NCI-H1930 (cell line): ENCODE measurements around the gene TTC39A.

Experiments
- DNase-seq, 2 experiments: peaks; one replicate each; lab custom pipeline; 2025; lab: John Stamatoyannopoulos, UW

Gene TTC39A

DNA sequence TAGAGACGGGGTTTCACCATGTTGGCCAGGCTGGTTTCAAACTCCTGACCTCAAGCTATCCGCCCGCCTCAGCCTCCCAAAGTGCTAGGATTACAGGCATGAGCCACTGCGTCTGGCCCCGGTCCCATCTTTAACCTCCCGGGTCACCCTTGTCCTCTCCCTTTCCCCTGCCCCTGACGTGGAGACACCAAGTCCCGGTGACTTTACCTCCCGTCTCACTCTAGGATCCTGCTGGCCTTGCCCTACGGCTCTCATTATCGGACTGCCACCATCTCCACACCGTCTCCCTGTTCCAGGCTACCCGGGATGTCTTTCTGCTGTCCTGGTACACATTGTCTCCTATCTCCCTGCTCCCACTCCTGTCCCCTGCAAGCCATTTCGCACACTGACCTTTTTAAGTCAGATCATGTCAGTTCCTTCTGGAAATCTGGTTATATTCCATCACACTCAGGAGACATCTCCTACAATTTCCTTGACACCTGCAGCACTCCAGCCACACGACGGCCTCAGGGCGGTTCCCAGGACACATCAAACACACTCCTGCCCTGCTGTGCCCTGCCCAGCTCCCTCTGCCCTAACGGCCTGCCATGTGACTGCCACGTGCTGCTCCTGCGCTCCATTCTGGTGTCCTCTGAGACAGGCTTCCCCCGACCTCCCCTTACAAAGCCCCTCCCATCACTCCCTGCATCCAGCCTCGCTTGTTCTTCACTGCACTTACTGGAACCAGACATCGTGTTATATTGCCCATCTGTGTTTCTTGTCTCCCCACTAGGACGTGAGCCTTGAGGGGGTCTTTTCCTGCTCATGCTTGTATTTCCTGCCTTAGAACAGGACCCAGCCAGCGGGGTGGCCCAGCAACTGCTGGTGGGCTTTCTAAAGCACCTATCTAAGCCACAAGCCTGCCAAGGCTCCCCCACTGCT, 32.7 kb downstream of the TTC39A start:
- no peak for DNase-seq

DNA sequence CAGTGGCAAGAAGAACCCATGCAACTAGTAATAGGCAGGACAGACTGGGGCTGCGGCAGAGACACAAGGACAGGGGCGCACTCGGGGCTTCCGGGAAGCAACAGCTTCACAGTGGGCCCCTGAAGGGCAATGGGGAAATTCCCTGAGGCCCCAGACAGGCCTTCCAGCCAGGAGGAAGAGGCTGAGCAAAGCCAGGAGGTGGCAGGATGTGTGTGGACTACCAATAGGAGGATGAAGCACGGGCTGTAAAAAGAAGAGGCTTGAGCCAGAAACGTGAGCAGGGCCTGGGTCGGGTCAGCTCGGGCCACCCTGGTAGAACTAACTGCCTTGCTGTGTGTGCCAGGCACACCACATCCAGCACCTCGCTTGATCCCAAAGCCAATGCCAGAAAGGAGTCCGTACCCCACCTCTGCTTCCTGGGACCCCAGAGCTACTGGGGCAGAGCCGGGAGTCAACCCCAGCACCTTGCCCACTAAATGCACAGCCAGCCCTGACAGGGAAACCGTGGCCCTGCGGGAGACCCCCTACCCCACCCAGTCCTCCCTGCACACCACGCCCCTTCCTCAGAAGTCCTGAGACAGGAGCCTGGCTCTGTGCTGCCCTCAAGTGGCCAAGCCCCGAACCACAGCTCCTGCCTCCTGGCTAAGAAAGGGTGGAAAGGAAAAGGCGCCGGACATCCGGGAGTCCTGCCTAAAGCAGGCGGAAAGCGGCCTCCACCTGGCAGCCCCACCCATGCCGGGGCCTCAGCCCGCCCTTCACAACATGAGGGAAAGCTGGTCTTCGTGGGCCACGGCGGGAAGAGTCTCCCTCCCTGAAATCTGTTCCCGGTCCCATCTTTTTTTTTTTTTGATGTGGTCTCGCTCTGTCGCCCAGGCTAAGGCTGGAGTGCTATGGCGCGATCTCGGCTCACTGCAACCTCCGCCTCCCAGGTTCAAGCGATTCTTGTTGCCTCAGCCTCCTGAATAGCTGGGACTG, 33.7 kb downstream of the TTC39A start:
- peak; percentile 49 to 61 for DNase-seq

GRCh38 chr1:51295926-51296325, 34.4 kb downstream of the TTC39A start:
- no peak for DNase-seq

GRCh38 chr1:51294566-51295184, 35.7 kb downstream of the TTC39A start:
- DNase-seq, result no peak

GRCh38 chr1:51293898-51294515, 36.4 kb downstream of the TTC39A start:
- DNase-seq, result no peak

DNA sequence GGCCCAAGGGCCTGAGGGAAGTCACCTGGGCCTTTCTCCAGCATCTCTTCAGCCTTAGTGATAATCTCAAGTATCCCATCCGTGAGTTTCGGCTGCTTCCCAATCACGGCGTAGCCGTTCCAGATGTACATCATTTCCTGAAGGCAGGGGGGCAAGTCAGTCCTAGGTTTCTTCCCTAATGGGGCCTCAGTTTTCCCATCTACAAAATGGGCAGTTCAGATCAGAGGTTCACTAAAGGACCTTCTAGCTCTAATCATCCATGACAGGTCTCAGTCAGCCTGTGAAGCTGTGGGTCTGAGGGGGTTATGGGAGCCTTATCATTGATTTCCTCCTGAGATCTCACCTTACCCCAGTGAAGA, 39.9 kb downstream of the TTC39A start:
- no peak for DNase-seq

DNA sequence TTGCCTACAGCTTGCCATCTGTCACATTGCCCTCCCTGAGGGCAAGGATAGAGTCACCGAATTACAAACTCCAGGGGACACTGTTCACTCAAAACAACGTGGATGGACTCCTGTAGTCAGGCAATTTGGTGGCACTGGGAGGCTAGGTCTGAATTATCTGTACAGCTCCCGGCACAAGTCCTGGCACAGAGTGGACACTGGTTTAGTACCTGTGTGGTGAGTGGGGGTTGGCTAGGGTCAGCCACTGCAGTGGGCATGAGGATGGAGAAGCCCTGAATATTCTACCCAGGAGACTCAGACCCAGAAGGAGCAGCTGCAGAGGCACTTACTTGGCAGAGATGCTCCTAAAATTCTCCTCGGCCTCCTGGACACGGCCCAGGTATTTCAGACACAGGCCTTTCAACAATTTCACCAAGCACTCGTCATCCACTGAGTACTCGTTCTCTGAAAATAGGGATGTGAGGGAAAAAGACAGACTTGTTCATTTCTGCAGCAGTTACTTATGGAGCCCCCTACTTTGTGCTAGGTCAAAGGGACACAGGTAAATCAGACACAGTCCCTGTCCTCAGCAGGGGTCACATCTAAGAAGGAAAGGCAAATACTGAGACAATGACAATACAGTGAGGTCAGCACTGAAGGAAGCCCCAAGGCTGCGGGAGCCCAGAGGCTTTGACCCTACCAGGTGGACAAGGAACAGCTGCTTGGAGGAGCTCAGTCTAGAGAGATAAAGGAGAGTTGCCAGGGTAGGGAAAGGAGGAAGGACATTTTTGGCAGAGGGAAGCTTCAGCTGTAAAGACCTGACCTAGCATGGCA, 40.5 kb downstream of the TTC39A start:
- no peak for DNase-seq

DNA sequence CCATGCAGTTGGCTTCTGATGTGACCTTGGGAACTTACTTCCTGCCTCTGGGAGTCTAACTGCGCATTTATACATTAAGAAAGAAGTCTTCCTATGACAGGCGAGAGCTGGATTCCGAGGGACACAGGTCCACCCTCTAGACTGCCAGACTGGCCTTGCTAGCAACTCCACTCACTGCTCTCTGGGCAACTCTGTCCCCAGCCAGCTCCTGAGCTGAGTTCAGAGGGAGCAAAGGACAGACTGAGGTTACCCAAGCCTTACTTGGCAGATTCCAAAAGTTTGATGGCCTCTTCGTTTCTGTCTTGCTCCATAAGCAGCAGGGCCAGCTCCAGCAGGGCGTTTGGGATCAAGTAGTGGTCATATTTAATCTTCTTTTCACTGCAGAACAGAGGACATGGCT, 41.8 kb downstream of the TTC39A start:
- DNase-seq, result no peak

DNA sequence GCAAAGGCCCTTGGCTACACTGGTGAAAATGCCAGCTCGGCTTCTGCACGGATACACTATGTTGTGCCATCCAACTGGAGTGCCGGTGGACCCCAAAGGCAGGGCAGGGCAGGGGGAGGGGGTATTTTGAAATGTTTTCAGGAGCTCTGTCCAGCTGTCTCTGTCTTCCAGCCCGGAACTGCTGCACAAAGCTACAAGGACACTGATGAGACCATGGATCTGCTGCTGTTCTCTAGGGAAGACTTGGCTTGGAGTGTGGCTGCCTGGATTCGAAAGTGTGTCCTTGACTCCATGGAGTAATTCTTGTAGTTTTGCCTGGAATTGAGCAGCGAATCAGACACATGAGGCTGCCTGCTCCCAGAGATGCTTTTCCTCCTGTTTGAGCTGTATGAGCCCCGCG, 42.4 kb downstream of the TTC39A start:
- no peak for DNase-seq

- no peak for DNase-seq
These were observed 45.3 kb downstream of the TTC39A start for GRCh38 chr1:51285055-51285454.

- no peak for DNase-seq
These were observed 45.8 kb downstream of the TTC39A start for GRCh38 chr1:51284487-51284954.

DNA sequence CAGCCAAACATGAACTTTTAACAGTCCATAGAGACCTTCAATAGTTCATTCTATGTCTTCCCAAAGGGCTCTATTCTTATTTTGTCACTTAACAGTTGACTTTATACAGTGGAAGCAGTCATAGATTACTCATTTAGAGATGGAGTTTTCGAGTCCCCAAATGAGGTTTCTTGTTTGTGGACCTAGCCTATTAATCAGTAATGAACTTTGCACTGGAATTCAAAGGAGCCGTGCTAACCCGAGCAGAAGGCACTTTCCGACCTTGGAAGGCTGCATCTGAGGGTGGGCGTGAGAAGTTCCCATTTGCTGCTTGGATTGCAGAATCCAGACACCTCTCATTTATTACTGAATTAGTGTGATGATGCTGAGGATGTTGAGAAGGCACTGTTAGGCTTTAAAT, 46.4 kb downstream of the TTC39A start:
- no peak for DNase-seq

GRCh38 chr1:51282605-51283004, 47.8 kb downstream of the TTC39A start:
- DNase-seq, result no peak

GRCh38 chr1:51281807-51282206, 48.6 kb downstream of the TTC39A start:
- DNase-seq, result no peak

- DNase-seq, result no peak
These were observed 49.9 kb downstream of the TTC39A start for GRCh38 chr1:51280321-51280978.

DNA sequence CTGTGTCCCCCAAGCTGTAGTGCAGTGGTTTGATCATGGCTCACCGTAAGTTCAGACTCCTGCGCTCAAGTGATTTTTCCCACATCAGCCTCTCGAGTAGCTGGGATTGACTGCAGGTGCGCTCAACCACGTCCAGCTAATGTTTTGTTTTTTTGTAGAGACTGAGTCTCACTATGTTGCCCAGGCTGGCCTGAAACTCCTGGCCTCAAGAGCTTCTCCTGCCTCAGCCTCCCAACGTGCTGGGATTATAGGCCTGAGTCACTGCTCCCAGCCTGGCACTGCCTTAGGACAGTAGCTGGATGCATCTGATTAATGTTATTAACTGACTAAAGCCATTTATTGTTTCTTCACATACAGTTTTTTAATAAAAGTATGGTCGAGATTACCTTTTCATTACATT, 54.1 kb downstream of the TTC39A start:
- DNase-seq, result no peak

DNA sequence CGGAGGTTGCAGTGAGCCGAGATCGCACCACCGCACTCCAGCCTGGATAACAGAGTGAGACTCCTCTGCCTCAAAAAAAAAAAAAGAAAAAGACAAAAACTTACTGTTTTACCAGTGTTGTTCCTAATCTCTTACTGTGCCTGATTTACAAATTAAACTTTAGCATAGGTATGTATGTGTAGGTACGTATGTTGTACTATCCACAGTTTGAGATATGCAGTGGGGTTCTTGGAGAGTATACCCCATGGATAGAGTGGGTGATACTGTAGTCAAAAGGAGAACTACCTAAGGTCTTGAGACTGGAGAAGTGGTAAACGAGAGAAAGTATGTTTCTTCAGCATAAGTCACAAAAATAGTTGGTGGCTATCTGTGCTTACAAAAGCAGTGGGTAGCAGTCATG, 55.7 kb downstream of the TTC39A start:
- DNase-seq, result no peak

GRCh38 chr1:51272916-51273315, 57.4 kb downstream of the TTC39A start:
- DNase-seq, result no peak

DNA sequence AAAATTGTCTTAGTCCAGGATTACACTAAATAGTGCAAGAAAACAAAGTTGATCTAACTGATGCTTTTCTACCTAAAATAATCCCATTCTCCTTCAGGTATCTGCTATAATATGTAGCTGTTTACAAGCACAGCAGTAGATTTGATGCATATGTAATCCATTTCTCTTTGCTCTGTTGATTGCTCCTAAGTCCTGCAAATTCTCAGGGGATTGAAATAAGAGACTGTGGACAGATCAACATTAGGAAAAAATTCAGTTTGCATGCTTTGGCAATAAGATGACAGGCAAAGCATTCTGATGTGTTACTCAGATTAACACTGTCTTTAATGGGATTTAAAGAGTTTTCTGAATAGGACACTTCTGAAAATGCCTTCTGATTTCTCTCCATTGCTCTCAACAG, 59.6 kb downstream of the TTC39A start:
- DNase-seq, result no peak

DNA sequence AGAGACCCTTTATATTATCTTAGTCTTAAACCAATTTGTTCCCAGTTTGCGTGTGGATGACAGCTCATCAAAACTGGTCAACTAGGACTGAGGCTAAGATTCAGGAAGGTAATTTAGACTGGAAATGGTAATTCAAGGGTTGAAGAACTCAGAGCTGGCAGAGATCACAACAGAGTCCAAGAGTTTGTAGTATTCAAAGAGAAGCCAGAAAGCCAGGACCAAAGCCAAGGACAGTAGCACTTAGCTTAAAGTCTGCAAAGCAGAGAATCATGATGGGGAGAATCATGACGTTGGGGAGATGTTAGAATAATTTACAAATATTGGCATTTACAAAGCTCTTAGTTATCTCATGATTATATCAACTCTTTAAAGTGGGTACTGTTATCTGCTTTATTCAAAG, 61.7 kb downstream of the TTC39A start:
- DNase-seq, result no peak
